ENCODE measurements around the gene TMEM161A. TPM values are rescaled to one million over a fixed set of nuclear protein-coding genes. Genes with fewer than 3 reads are reported as not detected.

The TMEM161A gene
- total and polyA plus RNA-seq, 2 of the 13 experiments (the other 11 are each of a cell fraction or from before 2014, with no cell fraction given) = 25.9 to 31.4 TPM

GRCh38 chr19:19098703-19099632 lies 39.3 kb downstream of the TMEM161A start (continued):
- no peak for TF ChIP-seq PBX3 (CRISPR knock-in tag; IDR thresholded peaks at IDR 0.05; ENCODE audit: borderline replicate concordance)
- TF ChIP-seq HNRNPLL (IDR thresholded peaks at IDR 0.05; ENCODE audit: low read depth, low read length, poor library complexity, severe bottlenecking) = no peak
- peak; percentile 81 for TF ChIP-seq ZNF460 (CRISPR knock-in tag; IDR thresholded peaks at IDR 0.05; ENCODE audit: borderline replicate concordance)
- TF ChIP-seq HNRNPUL1 (IDR thresholded peaks at IDR 0.05; ENCODE audit: low read depth, low read length) = no peak
- no peak for TF ChIP-seq GZF1 (CRISPR knock-in tag; IDR thresholded peaks at IDR 0.05)
- no peak for TF ChIP-seq ZNF720 (CRISPR knock-in tag; IDR thresholded peaks at IDR 0.05)
- TF ChIP-seq REL (CRISPR knock-in tag; conservative IDR thresholded peaks at IDR 0.05) = no peak
- TF ChIP-seq MLXIP (CRISPR knock-in tag; IDR thresholded peaks at IDR 0.05; ENCODE audit: borderline replicate concordance) = 0 out of 2 replicates have a peak, but pooled peaks have one; percentile 13
- TF ChIP-seq CREM (IDR thresholded peaks at IDR 0.05) = peak; percentile 58; the same call in 1 of the 2 replicates
- TF ChIP-seq CREM (CRISPR knock-in tag; IDR thresholded peaks at IDR 0.05) = no peak
- TF ChIP-seq HMG20B (CRISPR knock-in tag; conservative IDR thresholded peaks at IDR 0.05) = no peak
- TF ChIP-seq JARID2 (CRISPR knock-in tag; IDR thresholded peaks at IDR 0.05; ENCODE audit: insufficient replicate concordance) = no peak
- no peak for TF ChIP-seq CREB3 (CRISPR knock-in tag; IDR thresholded peaks at IDR 0.05)
- no peak for TF ChIP-seq RNF219 (CRISPR knock-in tag; IDR thresholded peaks at IDR 0.05)
- TF ChIP-seq KLF15 (CRISPR knock-in tag; IDR thresholded peaks at IDR 0.05; ENCODE audit: borderline replicate concordance) = no peak
- peak; percentile 95 for TF ChIP-seq HNRNPL (IDR thresholded peaks at IDR 0.05; ENCODE audit: low read depth, low read length)
- TF ChIP-seq ZNF138 (CRISPR knock-in tag; IDR thresholded peaks at IDR 0.05; ENCODE audit: low read depth) = no peak
- no peak; the same call in 1 of the 2 replicates for TF ChIP-seq SRY (CRISPR knock-in tag; IDR thresholded peaks at IDR 0.05)
- TF ChIP-seq ZNF710 (CRISPR knock-in tag; IDR thresholded peaks at IDR 0.05; ENCODE audit: borderline replicate concordance) = peak; percentile 87
